GM12872 (cell line): ENCODE data around the gene ATP5F1D.

Source experiments
- CTCF ChIP-seq: IDR thresholded peaks from 3 replicates; pipeline ENCODE4 v1.5.1; 2011; ENCODE audit warnings: low read depth, mild to moderate bottlenecking, low read length, moderate library complexity; ENCODE audit not compliant: insufficient read depth

ATP5F1D gene

DNA sequence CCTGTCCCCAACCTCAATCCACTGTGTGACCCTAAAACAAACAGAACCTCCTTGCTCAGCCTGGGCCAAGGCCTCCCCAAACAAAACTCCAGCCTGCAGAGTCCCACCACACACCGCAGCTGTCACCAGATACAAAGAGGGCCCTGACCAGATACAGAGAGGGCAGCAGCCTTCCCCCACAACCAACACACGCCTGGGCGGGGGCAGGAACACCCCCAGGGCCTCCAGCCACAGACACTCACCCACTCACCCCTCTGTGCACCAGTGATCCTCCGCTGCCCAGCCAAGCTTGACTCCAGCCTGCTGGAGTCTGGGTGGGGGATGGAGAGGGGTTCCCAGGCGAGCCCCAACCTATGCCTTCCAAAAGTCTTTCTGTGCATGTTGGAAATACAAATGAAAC is 21.6 kb downstream of the ATP5F1D start:
- no peak for TF ChIP-seq CTCF

- no peak for TF ChIP-seq CTCF
Observed at GRCh38 chr19:1264801-1265614, 23.5 kb downstream of the ATP5F1D start.

DNA sequence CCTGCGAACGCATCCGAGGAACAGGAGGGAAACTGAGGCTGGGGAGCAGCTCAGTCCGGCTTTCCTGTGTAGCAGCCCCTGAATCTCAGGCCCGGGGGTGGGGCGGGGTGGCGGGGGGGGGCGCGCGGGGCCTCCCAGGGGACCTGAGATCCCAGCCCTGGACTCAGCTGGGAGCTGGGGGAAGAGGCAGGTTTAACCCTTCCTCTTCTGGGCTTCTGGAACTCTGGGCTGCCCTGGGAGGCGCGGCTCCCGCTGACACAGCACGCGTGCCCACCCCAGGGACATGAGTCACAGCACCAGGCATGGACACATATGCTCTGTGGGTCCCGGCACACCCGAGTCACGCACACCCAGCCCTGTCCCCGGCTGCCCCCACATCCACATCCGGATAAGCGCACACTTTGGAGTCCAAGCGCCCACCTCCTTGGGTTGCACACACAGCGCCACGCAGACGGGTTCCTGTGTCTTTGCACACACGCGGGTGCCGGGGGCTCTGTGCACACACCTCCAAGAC is 24.1 kb downstream of the ATP5F1D start:
- TF ChIP-seq CTCF: no peak

DNA sequence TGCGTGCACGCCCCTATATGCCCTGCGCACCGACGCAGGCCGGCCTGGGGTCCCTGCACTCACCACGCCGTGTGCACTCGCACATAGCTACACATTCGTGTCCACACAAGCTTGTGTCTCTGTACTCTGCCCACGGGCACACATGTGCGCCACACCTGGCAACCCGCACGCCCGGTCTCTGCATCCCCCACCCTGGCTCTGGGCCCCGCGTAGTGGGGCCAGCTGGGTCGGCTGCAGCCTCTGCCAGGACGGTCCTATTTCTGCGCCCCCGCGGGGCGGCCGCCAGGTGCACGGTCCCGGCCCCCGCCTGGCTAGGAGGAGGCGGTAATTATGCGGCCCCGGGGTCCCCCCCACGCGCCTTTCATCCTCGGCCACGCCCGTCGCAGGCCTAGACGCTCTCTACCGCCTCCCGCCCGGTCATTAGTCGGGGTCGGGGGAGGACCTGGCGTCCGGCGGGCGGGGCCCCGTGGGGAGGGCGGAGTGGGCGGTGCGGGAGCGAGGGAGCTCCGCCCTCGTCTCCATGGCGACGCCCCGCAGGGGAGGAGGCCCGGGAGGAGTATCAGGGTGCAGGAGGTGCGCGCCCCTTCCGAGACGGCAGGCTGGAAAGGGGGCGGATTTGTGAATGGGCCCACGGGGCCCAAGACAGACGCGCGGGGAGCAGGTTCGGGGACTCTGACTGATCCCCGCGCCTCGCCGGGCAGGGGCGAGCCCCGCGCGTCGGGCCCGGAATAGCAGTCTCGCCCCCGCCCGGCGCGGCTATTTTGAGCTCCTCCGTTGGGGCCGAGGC is 24.8 kb downstream of the ATP5F1D start:
- TF ChIP-seq CTCF: no peak

- peak; percentile 85 for TF ChIP-seq CTCF
Observed at GRCh38 chr19:1266916-1267476, 25.4 kb downstream of the ATP5F1D start.

DNA sequence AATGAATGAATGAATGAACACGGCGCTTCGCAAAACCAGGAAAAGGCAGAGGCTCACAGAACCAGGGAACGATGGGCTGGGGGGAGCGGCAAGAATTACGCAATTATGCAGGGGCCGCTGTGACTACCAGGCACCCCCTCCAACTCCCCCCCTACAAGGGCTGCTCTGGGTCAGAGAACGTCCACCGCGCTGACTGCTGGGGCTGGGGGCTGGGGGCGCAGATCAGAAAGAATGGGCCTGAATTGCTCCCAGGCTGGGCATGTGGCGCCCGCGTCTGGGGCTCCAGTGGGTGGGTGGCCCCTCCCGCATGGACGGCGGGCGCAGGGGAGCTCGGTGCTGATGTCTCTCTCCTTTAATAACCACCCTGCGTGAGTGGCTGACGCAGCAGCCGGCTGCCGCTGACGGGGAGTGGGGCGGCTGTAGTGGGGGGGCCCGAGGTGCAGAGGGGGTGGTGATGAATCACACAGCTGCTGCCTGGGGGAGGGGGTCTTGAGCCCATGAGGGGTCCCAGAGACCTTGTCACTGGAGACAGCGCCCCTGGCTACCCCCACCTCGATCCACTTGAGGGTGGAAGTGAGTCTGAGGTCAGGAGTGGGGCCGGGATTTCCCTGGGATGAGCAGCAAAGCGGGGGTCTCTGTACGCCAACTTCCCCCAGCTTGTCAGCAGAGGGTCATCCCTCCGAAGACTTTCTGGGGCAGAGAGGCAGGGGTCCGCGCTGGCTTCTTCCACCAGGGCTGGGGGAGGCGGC is 26.1 kb downstream of the ATP5F1D start:
- no peak for TF ChIP-seq CTCF
